OCI-LY1 (cell line): ENCODE data around the gene RAD51B.
A peak's percentile ranks its signal among the peaks of the same experiment; 100 is the strongest.

ENCODE experiments used
- EZH2 ChIP-seq: fragments of 200-600 bp; sonication (generic), shearing (Covaris generic); IDR thresholded peaks from 2 replicates; pipeline ENCODE4 v1.8.0; 2017; ENCODE audit warnings: borderline replicate concordance, mixed run types, mild to moderate bottlenecking, antibody characterized with exemption, low read length, moderate library complexity, mixed read lengths
- TF ChIP-seq, protein P1 (sequence below): fragments of 200-600 bp; sonication (generic), shearing (Covaris generic); IDR thresholded peaks from 2 replicates; pipeline ENCODE4 v1.5.1; 2017; ENCODE audit warnings: mild to moderate bottlenecking, antibody characterized with exemption, low read length, moderate library complexity, mixed read lengths

GRCh38 chr14:68274725-68275124 is 455.1 kb downstream of the RAD51B start:
- TF ChIP-seq, protein P1, sequence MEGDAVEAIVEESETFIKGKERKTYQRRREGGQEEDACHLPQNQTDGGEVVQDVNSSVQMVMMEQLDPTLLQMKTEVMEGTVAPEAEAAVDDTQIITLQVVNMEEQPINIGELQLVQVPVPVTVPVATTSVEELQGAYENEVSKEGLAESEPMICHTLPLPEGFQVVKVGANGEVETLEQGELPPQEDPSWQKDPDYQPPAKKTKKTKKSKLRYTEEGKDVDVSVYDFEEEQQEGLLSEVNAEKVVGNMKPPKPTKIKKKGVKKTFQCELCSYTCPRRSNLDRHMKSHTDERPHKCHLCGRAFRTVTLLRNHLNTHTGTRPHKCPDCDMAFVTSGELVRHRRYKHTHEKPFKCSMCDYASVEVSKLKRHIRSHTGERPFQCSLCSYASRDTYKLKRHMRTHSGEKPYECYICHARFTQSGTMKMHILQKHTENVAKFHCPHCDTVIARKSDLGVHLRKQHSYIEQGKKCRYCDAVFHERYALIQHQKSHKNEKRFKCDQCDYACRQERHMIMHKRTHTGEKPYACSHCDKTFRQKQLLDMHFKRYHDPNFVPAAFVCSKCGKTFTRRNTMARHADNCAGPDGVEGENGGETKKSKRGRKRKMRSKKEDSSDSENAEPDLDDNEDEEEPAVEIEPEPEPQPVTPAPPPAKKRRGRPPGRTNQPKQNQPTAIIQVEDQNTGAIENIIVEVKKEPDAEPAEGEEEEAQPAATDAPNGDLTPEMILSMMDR = peak; percentile 16; the same call in 1 of the 2 replicates
- no peak for TF ChIP-seq EZH2
